Measurements from ENCODE around the gene KCNH6. TPM values are rescaled to one million over a fixed set of nuclear protein-coding genes. Genes with fewer than 3 reads are reported as not detected.

The KCNH6 gene
- total and polyA plus RNA-seq, 9 of the 15 experiments (the other 6 are each of a cell fraction or from before 2014, with no cell fraction given): not detected

DNA sequence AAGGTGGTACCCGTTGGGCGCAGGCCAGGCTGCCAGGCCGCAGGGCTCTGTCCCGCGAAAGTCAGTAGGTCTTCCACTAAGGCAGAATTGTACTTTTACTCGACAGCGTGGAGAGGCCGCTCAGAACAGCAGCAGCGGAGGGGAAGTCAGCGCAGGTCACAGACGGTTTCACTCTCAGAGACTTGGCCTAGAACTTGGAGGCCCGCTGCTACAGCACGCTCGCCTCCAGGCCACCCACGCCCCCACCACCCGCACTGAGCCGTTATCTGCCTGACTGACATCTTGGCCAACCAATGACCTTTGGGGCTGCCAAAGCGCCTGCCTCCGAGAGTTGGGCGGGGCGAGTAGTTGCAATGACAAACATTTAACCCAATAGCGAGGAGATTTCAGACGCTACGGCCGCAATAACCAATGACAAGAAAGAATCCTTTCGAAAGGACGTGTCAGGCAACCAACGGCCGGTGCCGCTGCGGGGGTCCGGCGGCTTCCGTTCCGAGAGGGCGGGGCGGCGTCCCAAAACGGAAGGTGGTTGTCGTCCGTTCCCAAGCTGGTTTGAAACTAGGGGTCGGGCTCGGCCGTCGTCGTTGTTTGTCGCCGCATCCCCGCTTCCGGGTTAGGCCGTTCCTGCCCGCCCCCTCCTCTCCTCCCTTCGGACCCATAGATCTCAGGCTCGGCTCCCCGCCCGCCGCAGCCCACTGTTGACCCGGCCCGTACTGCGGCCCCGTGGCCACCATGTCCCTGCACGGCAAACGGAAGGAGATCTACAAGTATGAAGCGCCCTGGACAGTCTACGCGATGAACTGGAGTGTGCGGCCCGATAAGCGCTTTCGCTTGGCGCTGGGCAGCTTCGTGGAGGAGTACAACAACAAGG lies 27.0 kb downstream of the KCNH6 start, which contains the start of gene DCAF7:
TSS of gene DCAF7 (plus strand) at position 532 of the 871 bp plus-strand sequence. CDS start at position 733, 201 bp downstream.
- peak within 1 kb of the TSS; percentile 93 to 98 for H3K9ac ChIP-seq (ENCODE audit: insufficient read depth in 1 of 2, low read depth in 2 of 2, low read length in 2 of 2)
- no peaks in the 10 kb centered on the region for H3K27me3 ChIP-seq (ENCODE audit: control insufficient read depth in 2 of 2, insufficient read depth in 2 of 2, low read length in 2 of 2)
- H3K79me2 ChIP-seq (ENCODE audit: control insufficient read depth, insufficient read depth, low read length): peaks cover 55% of the 10 kb centered on the region
- H3K27ac ChIP-seq (ENCODE audit: extremely low read depth, low read depth, low read length): peak within 1 kb of the TSS; percentile 97
- FAIRE-seq: peak; percentile 99
- H3K4me1 ChIP-seq (replicated peaks in 1 of 2; ENCODE audit: control insufficient read depth in 2 of 2, insufficient read depth in 2 of 2, low read length in 2 of 2): peaks cover 12 to 22% of the 10 kb centered on the region in 2 experiments
- WGBS (ENCODE audit: insufficient coverage, low coverage, missing lambda C conversion rate): under 1% methylated on average over 62 of the region's 72 CpGs
- peak within 1 kb of the TSS; percentile 98 for H3K4me2 ChIP-seq (ENCODE audit: insufficient read depth, low read length)
- CTCF ChIA-PET (ENCODE audit: low intra/inter-chr PET ratio): no interaction called here
- peaks cover 27% of the 10 kb centered on the region for H3K36me3 ChIP-seq (ENCODE audit: control insufficient read depth, insufficient read depth, low read length)
- DNase-seq (ENCODE audit: extremely low read depth in 1 of 4, low spot score in 3 of 4): peak; percentile 99 to 100 (median 100)
- POLR2A ChIA-PET: interaction anchor here (0.5 to 3.3 kb wide), 17 partner anchors 8 to 442 kb away, joined by 3 to 20 read pairs (median 4); no protein-coding TSS in a partner anchor
- peak; percentile 92 for ATAC-seq
- no peaks in the 10 kb centered on the region for H3K9me3 ChIP-seq (replicated peaks; ENCODE audit: control insufficient read depth, insufficient read depth, low read depth, low read length)
- peak within 1 kb of the TSS; percentile 95 for H2AFZ ChIP-seq (ENCODE audit: low read depth, low read length)
- intact Hi-C loops (cut with micrococcal nuclease): loop anchor here (5.0 kb wide), 3 partner anchors 52 to 222 kb away; partner anchors contain the start of genes CCDC47, DDX42 and TACO1
- no TSS peak for BruUV-seq (replicated peaks)
- H3K4me3 ChIP-seq: peak within 1 kb of the TSS; percentile 85
- H4K20me1 ChIP-seq (replicated peaks; ENCODE audit: control insufficient read depth, insufficient read depth, low read length): peaks cover 29% of the 10 kb centered on the region
- H3K9me1 ChIP-seq (ENCODE audit: control insufficient read depth, insufficient read depth, low read length): no peaks in the 10 kb centered on the region
- in situ Hi-C loops (cut with MboI): no loop called here
- TF ChIP-seq MEIS2 (IDR thresholded peaks at IDR 0.05; ENCODE audit: partially characterized antibody) (peak; percentile 70), SMAD3 (CRISPR knock-in tag; conservative IDR thresholded peaks at IDR 0.05) (no peak), MTF1 (CRISPR knock-in tag; IDR thresholded peaks at IDR 0.05; ENCODE audit: borderline replicate concordance) (no peak), KLF1 (tag; IDR thresholded peaks at IDR 0.05) (no peak; the same call in 1 of the 2 replicates), RFX5 (IDR thresholded peaks at IDR 0.05; ENCODE audit: low read depth, low read length) (no peak), YBX1 (IDR thresholded peaks at IDR 0.05) (no peak), ERF (CRISPR knock-in tag; IDR thresholded peaks at IDR 0.05) (no peak), ILK (tag; IDR thresholded peaks at IDR 0.05; ENCODE audit: borderline replicate concordance, low read depth) (no peak), ZNF311 (CRISPR knock-in tag; IDR thresholded peaks at IDR 0.05) (no peak), ZNF436 (CRISPR knock-in tag; IDR thresholded peaks at IDR 0.05) (no peak), ZNF12 (CRISPR knock-in tag; IDR thresholded peaks at IDR 0.05) (peak; percentile 55; the same call in 1 of the 2 replicates), ZNF586 (CRISPR knock-in tag; conservative IDR thresholded peaks at IDR 0.05) (no peak), ZNF324 (CRISPR knock-in tag; IDR thresholded peaks at IDR 0.05) (no peak), ILF3 (IDR thresholded peaks at IDR 0.05; ENCODE audit: borderline replicate concordance) (no peak), PRPF4 (IDR thresholded peaks at IDR 0.05; ENCODE audit: insufficient read depth, low read depth, low read length, poor library complexity, severe bottlenecking) (no peak)
- TF ChIP-seq, protein P1, sequence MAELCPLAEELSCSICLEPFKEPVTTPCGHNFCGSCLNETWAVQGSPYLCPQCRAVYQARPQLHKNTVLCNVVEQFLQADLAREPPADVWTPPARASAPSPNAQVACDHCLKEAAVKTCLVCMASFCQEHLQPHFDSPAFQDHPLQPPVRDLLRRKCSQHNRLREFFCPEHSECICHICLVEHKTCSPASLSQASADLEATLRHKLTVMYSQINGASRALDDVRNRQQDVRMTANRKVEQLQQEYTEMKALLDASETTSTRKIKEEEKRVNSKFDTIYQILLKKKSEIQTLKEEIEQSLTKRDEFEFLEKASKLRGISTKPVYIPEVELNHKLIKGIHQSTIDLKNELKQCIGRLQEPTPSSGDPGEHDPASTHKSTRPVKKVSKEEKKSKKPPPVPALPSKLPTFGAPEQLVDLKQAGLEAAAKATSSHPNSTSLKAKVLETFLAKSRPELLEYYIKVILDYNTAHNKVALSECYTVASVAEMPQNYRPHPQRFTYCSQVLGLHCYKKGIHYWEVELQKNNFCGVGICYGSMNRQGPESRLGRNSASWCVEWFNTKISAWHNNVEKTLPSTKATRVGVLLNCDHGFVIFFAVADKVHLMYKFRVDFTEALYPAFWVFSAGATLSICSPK (IDR thresholded peaks at IDR 0.05; ENCODE audit: borderline replicate concordance): no peak
- TF ChIP-seq, protein P2, sequence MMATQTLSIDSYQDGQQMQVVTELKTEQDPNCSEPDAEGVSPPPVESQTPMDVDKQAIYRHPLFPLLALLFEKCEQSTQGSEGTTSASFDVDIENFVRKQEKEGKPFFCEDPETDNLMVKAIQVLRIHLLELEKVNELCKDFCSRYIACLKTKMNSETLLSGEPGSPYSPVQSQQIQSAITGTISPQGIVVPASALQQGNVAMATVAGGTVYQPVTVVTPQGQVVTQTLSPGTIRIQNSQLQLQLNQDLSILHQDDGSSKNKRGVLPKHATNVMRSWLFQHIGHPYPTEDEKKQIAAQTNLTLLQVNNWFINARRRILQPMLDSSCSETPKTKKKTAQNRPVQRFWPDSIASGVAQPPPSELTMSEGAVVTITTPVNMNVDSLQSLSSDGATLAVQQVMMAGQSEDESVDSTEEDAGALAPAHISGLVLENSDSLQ (IDR thresholded peaks at IDR 0.05): peak; percentile 100
